ENCODE data around the gene MORC1. TPM values are rescaled to one million over a fixed set of nuclear protein-coding genes. Genes with fewer than 3 reads are reported as not detected.

MORC1 gene
- total RNA-seq, 6 experiments from 2014 or later, result 0.07 to 0.16 (median 0.14) TPM; not detected in 2

DNA sequence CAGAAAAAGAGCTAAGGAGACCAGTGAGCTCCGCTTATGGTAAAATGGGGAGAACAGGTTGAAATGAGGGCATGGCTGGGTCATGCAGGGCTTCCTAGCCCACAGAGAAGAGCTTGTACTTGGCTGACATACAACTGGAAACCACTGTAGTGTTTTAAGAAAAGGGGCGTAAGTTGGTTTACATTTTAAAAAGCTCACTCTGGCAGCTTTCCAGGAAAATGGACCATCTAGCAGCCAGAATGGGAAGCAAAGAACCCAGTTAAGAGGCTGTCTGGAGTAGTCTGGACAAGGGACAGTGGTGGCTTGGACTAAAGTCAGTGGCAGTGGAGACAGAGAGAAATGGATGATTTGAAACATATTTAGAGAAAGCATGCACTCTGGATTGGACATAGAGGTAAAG lies 1.9 kb downstream of the MORC1 start:
- intact Hi-C loops (cut with DNase I), result no loop called here
- no peak overlapping the region for H3K4me3 ChIP-seq
- H3K36me3 ChIP-seq, result no peaks in the 10 kb centered on the region
- no peaks in the 10 kb centered on the region for H3K27me3 ChIP-seq
- H3K4me1 ChIP-seq, result no peaks in the 10 kb centered on the region
- 86% methylated on average over 2 of the region's 2 CpGs for WGBS (ENCODE audit: insufficient coverage, low coverage, low lambda C conversion rate, missing lambda C conversion rate)
- DNase-seq, result no peak
- TF ChIP-seq, protein P1, sequence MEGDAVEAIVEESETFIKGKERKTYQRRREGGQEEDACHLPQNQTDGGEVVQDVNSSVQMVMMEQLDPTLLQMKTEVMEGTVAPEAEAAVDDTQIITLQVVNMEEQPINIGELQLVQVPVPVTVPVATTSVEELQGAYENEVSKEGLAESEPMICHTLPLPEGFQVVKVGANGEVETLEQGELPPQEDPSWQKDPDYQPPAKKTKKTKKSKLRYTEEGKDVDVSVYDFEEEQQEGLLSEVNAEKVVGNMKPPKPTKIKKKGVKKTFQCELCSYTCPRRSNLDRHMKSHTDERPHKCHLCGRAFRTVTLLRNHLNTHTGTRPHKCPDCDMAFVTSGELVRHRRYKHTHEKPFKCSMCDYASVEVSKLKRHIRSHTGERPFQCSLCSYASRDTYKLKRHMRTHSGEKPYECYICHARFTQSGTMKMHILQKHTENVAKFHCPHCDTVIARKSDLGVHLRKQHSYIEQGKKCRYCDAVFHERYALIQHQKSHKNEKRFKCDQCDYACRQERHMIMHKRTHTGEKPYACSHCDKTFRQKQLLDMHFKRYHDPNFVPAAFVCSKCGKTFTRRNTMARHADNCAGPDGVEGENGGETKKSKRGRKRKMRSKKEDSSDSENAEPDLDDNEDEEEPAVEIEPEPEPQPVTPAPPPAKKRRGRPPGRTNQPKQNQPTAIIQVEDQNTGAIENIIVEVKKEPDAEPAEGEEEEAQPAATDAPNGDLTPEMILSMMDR (IDR thresholded peaks at IDR 0.05), result no peak
- no peak for TF ChIP-seq POLR2A (IDR thresholded peaks at IDR 0.05)
- H3K9me3 ChIP-seq, result no peaks in the 10 kb centered on the region
- no peak overlapping the region for H3K27ac ChIP-seq
- no peak for ATAC-seq

DNA sequence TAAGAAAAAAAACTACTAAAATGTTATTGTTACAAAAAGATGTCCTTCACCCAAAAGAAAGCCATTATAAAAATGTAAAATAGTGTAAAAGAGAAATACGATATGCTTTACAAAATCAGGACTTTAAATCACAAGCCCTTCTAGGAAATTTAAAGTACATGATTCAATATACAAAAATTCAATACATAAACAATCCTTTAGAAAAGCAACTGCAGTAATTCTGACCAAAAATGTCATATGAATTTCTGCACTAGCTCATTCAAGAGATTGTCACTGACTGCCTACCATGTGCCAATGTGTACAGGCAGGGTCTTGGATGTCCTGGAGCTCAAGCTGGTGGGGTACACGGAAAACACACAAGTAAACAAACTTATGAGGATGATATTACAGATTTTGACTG lies 2.5 kb downstream of the MORC1 start:
- DNase-seq (no peak), ATAC-seq (no peak)
- WGBS (ENCODE audit: insufficient coverage, low coverage, low lambda C conversion rate, missing lambda C conversion rate), result 77% methylated on average over 2 of the region's 2 CpGs
- no peak overlapping the region for H3K27ac ChIP-seq
- no peaks in the 10 kb centered on the region for H3K4me1 ChIP-seq
- no peak overlapping the region for H3K4me3 ChIP-seq
- TF ChIP-seq, protein P1 (IDR thresholded peaks at IDR 0.05), result no peak
- TF ChIP-seq POLR2A (IDR thresholded peaks at IDR 0.05), result no peak
- H3K27me3 ChIP-seq, result no peaks in the 10 kb centered on the region
- intact Hi-C loops (cut with DNase I), result no loop called here
- H3K9me3 ChIP-seq, result no peaks in the 10 kb centered on the region
- no peaks in the 10 kb centered on the region for H3K36me3 ChIP-seq

DNA sequence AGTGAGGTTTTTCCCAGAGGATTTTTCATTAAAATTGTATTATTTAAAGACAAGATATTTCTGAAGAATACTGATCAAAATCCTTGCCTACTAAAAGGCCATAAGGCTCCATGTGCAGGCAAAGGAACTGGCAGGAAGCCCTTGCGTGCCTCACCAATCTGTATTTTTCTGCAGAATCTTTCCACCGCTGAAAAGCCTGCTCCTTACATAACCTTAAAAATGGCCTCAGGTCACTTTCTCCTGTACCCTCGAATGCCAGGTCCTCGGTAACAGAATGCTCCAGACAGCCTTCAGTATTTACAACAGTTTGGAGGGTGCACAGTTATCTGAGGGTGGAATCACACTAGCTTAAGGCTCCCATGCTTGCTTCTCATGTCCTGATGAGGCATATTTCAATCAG lies 3.2 kb downstream of the MORC1 start:
- no peak for TF ChIP-seq POLR2A (IDR thresholded peaks at IDR 0.05)
- DNase-seq, result no peak
- intact Hi-C loops (cut with DNase I), result no loop called here

DNA sequence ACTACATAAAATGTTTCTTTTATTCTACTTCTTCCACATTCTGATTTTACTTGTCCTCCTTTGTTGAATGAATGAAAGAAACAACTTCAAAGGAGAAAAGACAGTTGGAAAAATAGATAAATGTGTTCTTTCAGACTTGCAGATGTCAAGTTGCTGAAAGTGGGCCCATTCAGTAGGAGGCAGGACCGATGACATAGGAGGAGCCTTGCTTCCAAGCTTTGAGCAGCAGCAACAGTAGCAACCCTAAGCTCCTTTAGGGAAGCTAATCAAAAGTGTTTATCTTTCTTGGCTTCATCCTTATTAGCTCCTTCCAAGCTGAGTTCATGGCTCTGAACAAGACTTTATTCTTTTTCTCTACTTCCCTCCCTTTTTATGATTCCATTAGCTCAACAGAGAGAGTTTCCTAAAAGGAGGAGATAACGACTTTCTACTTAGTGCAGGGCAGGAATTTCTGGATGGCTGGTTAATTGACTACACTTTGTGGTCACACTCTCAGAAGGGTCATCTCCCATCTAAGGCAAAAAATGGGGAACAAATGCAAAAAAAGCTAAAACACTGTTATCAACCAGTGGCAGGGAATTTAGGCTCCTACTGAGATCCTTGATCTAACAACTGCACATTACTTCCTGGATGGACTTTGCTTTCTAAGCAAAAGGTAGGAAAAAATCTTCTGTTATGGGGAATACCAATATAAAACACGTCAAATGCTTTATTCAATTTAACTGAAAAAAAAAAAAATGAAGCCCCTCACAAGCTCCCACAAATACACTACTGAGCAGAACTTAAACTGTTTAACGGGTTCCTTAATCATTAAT lies 4.8 kb downstream of the MORC1 start:
- Histone ChIP-seq H3K9me3 (no peaks in the 10 kb centered on the region), H3K36me3 (no peaks in the 10 kb centered on the region), H3K4me3 (no peak overlapping the region), H3K27me3 (no peaks in the 10 kb centered on the region), H3K4me1 (no peaks in the 10 kb centered on the region), H3K27ac (no peak overlapping the region)
- DNase-seq (no peak), ATAC-seq (no peak)
- intact Hi-C loops (cut with DNase I), result no loop called here
- whole genome bisulfite sequencing (ENCODE audit: insufficient coverage, low coverage, low lambda C conversion rate, missing lambda C conversion rate), result 66% methylated on average over 4 of the region's 4 CpGs
- TF ChIP-seq POLR2A (IDR thresholded peaks at IDR 0.05), result no peak

More for the DNA sequence above, 3.2 kb downstream of the MORC1 start:
- H3K4me3 ChIP-seq, result no peak overlapping the region
- ATAC-seq, result no peak
- no peaks in the 10 kb centered on the region for H3K27me3 ChIP-seq
- no peak overlapping the region for H3K27ac ChIP-seq
- no peaks in the 10 kb centered on the region for H3K9me3 ChIP-seq
- H3K4me1 ChIP-seq, result no peaks in the 10 kb centered on the region
- 84% methylated on average over 4 of the region's 4 CpGs for WGBS (ENCODE audit: insufficient coverage, low coverage, low lambda C conversion rate, missing lambda C conversion rate)
- H3K36me3 ChIP-seq, result no peaks in the 10 kb centered on the region

DNA sequence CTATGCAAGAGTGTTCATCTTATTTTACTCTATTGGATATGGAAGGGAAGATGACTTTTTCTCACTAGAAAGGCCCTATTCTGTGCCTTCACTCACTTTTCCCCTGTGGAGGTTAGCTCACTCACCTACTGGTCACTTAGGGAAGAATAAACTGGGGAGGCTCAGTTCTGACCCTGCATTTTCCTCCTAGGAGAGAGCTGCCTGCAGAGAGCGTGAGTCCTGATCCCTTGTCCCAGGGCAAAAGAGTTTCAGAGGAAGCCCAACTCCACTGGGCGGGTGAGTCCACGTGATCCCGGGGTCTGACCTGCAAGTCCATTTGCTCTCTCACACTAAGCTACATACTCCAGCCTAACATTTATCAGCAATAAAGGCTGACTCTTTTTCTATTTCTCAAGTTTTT lies 8.4 kb downstream of the MORC1 start:
- Histone ChIP-seq H3K4me3 (no peak overlapping the region), H3K4me1 (no peaks in the 10 kb centered on the region), H3K9me3 (no peaks in the 10 kb centered on the region), H3K27me3 (no peaks in the 10 kb centered on the region), H3K27ac (no peak overlapping the region), H3K36me3 (no peaks in the 10 kb centered on the region)
- WGBS (ENCODE audit: insufficient coverage, low coverage, low lambda C conversion rate, missing lambda C conversion rate), result no CpG with 5 or more reads among the region's 4 CpGs
- no peak for ATAC-seq
- no peak for DNase-seq
- no peak for TF ChIP-seq POLR2A (IDR thresholded peaks at IDR 0.05)
- TF ChIP-seq, protein P1 (IDR thresholded peaks at IDR 0.05), result no peak
- intact Hi-C loops (cut with DNase I), result no loop called here
